GM21381 (cell line): ENCODE data around the gene MEIS3.
"Not testable (repeated sequence)": the region's sequence is repeated elsewhere in the genome, so short reads cannot be mapped to it uniquely, and the experiment has no call there.

Source experiments
- ATAC-seq: cut with Tn5 transposase; IDR thresholded peaks from one replicate; pipeline ENCODE4 v1.9.1; 2021; ENCODE audit warnings: mild to moderate bottlenecking, moderate library complexity; ENCODE audit not compliant: unreplicated experiment

Gene MEIS3

DNA sequence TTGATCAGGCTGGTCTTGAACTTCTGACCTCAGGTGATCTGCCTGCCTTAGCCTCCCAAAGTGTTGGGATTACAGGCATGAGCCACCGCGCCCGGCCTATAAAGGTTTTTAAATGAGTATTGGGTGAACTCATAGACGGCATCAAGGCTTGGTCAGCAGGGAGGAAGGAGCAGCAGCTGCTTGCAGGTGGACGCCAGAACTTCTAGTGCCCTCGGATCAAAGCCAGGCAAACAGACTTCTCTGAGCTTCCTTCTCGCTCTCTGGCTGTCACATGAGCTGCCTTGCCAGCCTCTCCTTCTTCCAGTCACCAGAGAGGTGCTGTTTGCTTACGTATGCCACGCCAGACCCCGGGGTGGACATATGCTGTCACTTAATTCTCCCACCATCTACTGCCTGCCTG is 53.9 kb downstream of the MEIS3 start:
- not testable (repeated sequence) for ATAC-seq

DNA sequence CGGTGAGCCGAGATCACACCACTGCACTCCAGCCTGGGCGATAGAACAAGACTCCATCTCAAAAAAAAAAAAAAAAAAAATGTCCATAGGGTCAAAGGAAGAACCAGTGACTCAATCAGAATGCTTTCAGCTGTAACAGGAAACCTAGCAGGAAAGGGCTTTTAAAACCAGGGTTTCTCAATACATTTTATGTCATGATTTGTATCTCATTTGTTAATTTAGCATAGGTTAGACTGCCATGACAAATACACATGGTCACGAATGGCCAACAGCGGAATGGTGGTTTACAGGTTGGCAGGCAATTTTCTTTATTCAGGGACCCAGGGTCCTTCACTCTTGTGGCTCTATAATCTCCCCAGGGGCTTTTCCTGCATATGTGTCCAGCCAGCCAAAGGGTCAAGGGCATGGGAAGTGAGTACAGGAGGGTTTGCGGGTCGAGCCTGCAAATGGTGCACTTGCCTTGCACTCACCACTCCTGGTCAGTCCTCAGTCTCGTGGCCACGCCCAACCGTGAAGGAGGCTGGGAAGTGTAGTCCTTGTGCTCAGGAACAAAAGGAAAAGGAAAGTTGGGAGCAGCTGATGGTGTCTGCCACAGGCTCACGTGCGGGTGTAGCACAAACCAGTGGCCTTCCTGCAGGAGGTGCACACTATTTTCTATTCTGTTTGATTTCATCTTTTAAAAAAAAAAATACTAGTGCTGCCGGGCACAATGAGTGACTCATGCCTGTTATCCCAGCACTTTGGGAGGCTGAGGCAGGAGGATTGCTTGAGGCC is 55.4 kb downstream of the MEIS3 start:
- no peak for ATAC-seq

DNA sequence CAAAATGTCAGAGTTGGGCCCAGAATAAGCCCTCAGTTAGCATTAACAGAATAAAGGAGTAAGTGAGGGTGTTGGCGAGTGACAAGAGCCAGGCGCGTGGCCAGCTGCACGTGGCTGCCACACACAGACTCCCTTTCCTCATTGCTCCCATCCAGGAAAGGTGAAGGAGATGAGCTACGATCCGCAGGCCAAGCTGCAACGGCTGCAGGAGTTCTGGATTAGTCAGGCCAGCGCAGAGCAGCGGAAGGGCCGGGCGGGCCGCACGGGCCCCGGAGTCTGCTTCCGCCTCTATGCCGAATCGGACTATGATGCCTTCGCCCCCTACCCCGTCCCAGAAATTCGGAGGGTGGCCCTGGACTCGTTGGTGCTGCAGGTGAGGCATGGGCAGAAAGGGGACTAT is 57.0 kb downstream of the MEIS3 start:
- no peak for ATAC-seq

GRCh38 chr19:47358936-47359335 is 60.4 kb downstream of the MEIS3 start:
- ATAC-seq: no peak

GRCh38 chr19:47357788-47358680 is 61.3 kb downstream of the MEIS3 start:
- ATAC-seq: no peak

DNA sequence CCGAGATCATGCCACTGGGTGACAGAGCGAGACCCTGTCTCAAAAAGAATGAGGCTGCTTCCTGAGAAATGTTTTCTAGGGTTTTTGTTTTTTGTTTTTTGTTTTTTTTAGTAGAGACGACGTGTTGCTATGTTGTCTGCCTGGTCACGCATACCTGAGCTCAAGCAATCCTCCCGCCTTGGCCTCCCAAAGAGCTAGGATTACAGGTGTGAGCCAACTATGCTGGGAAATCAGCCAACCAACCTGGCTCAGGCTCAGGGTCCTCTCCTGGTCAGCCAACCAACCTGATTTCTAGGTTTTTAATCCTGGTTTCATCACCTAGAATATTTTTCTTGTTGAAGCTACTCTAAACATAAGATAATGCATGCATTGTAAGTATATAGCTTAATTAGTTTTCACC is 62.4 kb downstream of the MEIS3 start:
- no peak for ATAC-seq

- ATAC-seq: no peak
These were observed 66.0 kb downstream of the MEIS3 start for GRCh38 chr19:47353307-47353712.
